Measurements from ENCODE around the gene GGT7. TPM values are rescaled to one million over a fixed set of nuclear protein-coding genes. Genes with fewer than 3 reads are reported as not detected.
A peak's percentile ranks its signal among the peaks of the same experiment; 100 is the strongest.
"Not testable (repeated sequence)": the region's sequence is repeated elsewhere in the genome, so short reads cannot be mapped to it uniquely, and the experiment has no call there.

GGT7 gene
- total and polyA plus RNA-seq, 2 experiments from 2014 or later = 32.3 to 53.8 TPM

DNA sequence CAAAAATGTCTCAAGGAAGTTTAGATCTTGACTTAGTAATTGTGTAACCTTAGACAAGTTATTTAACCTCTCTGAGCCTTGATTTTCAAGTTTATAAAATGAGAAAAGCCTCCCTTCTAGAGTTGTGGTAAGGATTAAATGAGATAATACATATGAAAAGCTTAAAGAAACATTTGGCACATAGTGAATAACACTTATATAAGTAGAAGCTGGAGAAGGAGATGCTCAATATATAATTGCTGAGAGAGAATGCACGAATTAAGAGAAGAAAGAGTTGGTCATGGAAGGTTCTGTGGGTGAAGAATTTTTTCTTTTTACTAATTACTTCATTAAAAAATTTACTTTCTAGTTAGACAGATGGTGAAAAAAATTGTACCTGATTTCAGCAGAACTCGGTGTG lies 9.0 kb upstream of the GGT7 start:
- TF ChIP-seq, protein P1, sequence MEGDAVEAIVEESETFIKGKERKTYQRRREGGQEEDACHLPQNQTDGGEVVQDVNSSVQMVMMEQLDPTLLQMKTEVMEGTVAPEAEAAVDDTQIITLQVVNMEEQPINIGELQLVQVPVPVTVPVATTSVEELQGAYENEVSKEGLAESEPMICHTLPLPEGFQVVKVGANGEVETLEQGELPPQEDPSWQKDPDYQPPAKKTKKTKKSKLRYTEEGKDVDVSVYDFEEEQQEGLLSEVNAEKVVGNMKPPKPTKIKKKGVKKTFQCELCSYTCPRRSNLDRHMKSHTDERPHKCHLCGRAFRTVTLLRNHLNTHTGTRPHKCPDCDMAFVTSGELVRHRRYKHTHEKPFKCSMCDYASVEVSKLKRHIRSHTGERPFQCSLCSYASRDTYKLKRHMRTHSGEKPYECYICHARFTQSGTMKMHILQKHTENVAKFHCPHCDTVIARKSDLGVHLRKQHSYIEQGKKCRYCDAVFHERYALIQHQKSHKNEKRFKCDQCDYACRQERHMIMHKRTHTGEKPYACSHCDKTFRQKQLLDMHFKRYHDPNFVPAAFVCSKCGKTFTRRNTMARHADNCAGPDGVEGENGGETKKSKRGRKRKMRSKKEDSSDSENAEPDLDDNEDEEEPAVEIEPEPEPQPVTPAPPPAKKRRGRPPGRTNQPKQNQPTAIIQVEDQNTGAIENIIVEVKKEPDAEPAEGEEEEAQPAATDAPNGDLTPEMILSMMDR (IDR thresholded peaks at IDR 0.05; ENCODE audit: low read depth, low read length) = no peak
- Histone ChIP-seq H3K9me3 (ENCODE audit: low read depth) (no peaks in the 10 kb centered on the region), H3K27ac (no peak overlapping the region), H3K4me3 (no peak overlapping the region), H3K36me3 (peaks cover 24% of the 10 kb centered on the region), H3K4me1 (ENCODE audit: low read depth) (peaks cover under 1% of the 10 kb centered on the region), H3K27me3 (no peaks in the 10 kb centered on the region)
- no peak for DNase-seq (ENCODE audit: low read depth in 1 of 2, low spot score in 1 of 2)

DNA sequence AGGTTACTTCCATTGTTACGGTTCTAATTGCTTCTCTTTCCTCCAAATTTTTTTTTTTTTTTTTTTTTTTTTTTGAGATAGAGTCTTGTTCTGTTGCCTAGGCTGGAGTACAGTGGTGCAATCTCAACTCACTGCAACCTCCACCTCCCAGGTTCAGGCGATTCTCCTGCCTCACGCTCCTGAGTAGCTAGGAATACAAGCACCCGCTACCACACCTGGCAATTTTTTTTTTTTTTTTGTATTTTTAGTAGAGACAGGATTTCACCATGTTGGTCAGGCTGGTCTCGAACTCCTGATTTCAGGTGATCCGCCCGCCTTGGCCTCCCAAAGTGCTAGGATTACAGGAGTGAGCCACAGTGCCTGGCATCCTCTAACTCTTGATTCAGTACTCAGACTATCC lies 8.3 kb upstream of the GGT7 start:
- H3K27ac ChIP-seq; H3K4me1 ChIP-seq (ENCODE audit: low read depth); H3K27me3 ChIP-seq; H3K4me3 ChIP-seq; H3K9me3 ChIP-seq (ENCODE audit: low read depth); DNase-seq (ENCODE audit: low read depth in 1 of 2, low spot score in 1 of 2): not testable (repeated sequence)
- peaks cover 24% of the 10 kb centered on the region for H3K36me3 ChIP-seq

DNA sequence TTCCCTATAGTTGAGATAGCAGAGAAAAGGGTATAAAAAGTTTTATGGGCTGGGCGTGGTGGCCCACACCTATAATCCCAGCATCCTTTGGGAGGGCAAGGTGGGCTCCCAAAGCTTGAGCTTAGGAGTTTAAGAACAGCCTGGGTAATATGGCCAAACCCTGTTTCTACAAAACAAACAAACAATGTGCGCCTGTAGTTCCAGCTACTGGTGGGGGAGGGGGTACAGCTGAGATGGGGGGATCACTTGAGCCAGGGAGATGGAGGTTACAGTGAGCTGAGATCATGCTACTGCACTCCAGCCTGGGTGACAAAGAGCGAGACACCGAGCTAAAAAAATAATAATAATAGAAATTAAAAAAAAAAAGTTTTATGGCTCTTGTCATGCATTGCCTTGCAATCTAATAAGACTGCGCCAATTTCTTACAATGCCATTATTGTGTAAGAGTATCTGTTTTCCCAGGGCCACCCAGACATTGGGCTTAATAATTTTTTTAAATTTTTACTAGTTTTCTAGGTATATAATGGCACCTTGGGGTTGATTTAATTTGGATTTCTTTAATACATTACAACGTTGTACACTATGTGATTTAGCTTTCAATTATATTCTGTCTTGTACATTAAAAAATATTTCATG lies 7.7 kb upstream of the GGT7 start:
- DNase-seq (ENCODE audit: low read depth in 1 of 2, low spot score in 1 of 2) = no peak
- H3K27ac ChIP-seq = no peak overlapping the region
- H3K36me3 ChIP-seq = peaks cover 20% of the 10 kb centered on the region
- H3K9me3 ChIP-seq (ENCODE audit: low read depth) = no peaks in the 10 kb centered on the region
- TF ChIP-seq, protein P1 (IDR thresholded peaks at IDR 0.05; ENCODE audit: low read depth, low read length) = no peak
- H3K27me3 ChIP-seq = no peaks in the 10 kb centered on the region
- no peak overlapping the region for H3K4me3 ChIP-seq
- peaks cover 3% of the 10 kb centered on the region for H3K4me1 ChIP-seq (ENCODE audit: low read depth)

DNA sequence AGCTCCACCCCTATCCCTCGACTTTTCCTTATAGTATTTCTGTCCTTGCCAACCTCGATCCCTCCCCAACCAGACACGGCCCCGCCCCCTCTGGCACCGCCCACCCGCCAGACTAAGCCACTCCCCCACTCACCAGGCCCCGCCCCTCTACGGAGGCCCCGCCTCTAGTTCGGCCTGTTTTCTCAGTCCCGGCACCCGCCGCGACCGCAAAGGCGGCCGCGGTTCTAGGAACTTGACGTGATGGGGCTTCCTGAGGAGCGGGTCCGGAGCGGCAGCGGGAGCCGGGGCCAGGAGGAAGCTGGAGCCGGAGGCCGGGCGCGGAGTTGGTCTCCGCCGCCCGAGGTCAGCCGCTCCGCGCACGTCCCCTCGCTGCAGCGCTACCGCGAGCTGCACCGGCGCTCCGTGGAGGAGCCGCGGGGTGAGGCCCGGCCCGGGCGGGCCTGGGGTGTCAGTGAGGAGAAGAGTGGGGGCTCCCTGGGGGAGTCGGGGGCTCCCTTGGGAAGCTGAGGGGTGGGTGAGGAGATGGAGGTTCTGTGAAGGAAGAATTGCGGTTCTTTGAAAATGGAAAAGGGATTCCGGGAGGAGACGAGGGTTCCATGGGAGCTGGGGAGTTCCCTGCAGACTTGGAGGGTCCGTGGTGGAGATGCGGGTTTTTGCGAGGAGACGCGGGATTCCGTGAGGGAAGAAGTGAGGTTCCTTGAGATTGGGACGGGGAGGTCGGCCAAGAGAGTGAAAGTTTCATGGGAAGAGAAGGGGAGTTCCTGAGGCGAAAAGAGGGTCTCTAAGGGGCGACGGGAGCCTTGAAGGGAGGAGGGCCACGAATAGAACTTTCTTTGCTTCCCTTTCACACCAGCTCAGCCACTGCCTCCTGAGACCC lies 4.0 kb upstream of the GGT7 start, which contains the start of gene ACSS2:
Gene ACSS2 (plus strand): TSS at position 207 of the 877 bp plus-strand sequence. CDS start 34 bp downstream, at position 241.
- no peak for DNase-seq (ENCODE audit: low read depth in 1 of 2, low spot score in 1 of 2)
- Histone ChIP-seq H3K36me3 (no peaks in the 10 kb centered on the region), H3K27ac (peak within 1 kb of the TSS; percentile 76)

GRCh38 chr20:34875642-34876405 lies 3.2 kb upstream of the GGT7 start:
- Histone ChIP-seq H3K36me3 (no peaks in the 10 kb centered on the region), H3K4me1 (ENCODE audit: low read depth) (peaks cover 3% of the 10 kb centered on the region), H3K9me3 (ENCODE audit: low read depth) (no peaks in the 10 kb centered on the region), H3K27me3 (no peaks in the 10 kb centered on the region), H3K27ac (peak overlapping the region; percentile 75), H3K4me3 (peak overlapping the region; percentile 23)
- TF ChIP-seq, protein P1 (IDR thresholded peaks at IDR 0.05; ENCODE audit: low read depth, low read length) = no peak
- DNase-seq (ENCODE audit: low read depth in 1 of 2, low spot score in 1 of 2) = peak; percentile 99

More for the DNA sequence above, 4.0 kb upstream of the GGT7 start, which contains the start of gene ACSS2:
- TF ChIP-seq, protein P1 (IDR thresholded peaks at IDR 0.05; ENCODE audit: low read depth, low read length) = peak; percentile 2
- peaks cover 3% of the 10 kb centered on the region for H3K4me1 ChIP-seq (ENCODE audit: low read depth)
- H3K4me3 ChIP-seq = peak within 1 kb of the TSS; percentile 87
- H3K9me3 ChIP-seq (ENCODE audit: low read depth) = no peaks in the 10 kb centered on the region
- H3K27me3 ChIP-seq = no peaks in the 10 kb centered on the region
